K562 (cell line): Measurements from ENCODE around the gene ABLIM1. TPM values are rescaled to one million over a fixed set of nuclear protein-coding genes. Genes with fewer than 3 reads are reported as not detected.

Experiments used
- ATAC-seq: fragments of 200-7000 bp; cut with Tn5 transposase; 3 replicates; pipeline ENCODE4 v1.9.1; 2020; ENCODE audit warnings: moderate library complexity
- BruUV-seq: library from RNA; stranded (reverse); fragments of 400-500 nt; replicated peaks from 2 replicates; lab custom pipeline; 2021; lab: Mats Ljungman, UMichigan
- CTCF ChIA-PET: fragments of 300-600 bp; formaldehyde crosslinking; extraction: SDS; loops from one replicate; lab custom pipeline; 2021; ENCODE audit warnings: low intra/inter-chr PET ratio; lab: Yijun Ruan, JAX
- POLR2A ChIA-PET: fragments of 300-600, 350-650 bp; sonication (Branson Sonifier 250); formaldehyde crosslinking; extraction: SDS; loops from one replicate; lab custom pipeline; 2021; ENCODE audit warnings: antibody characterized with exemption, inconsistent platforms; lab: Yijun Ruan, JAX
- DNase-seq, 4 experiments: peaks; one replicate each; pipeline versions ENCODE4 v3.0.0 to v3.0.0-alpha.2; 2011 to 2018; ENCODE audit warnings: low spot score in 3 of 4, mixed read lengths in 3 of 4; ENCODE audit errors: extremely low read depth in 1 of 4
- FAIRE-seq: peaks from 2 replicates; lab custom pipeline; 2011; peaks lifted over from hg19 to GRCh38; lab: Jason Lieb, UNC
- H2AFZ ChIP-seq: 2 replicates; pipeline ENCODE4 v1.6.0; 2011; ENCODE audit warnings: low read depth, low read length, control low read depth, inconsistent platforms
- H3K27ac ChIP-seq: fragments of 200-600 bp; 3 replicates; pipeline ENCODE4 v1.8.0; 2011; ENCODE audit warnings: low read depth, mild to moderate bottlenecking, control low read depth, inconsistent platforms, low read length, moderate library complexity, mixed read lengths; ENCODE audit errors: extremely low read depth
- H3K27me3 ChIP-seq, 2 experiments: fragments of 300-600 bp in 1 of 2; 2 replicates in 1 of 2; 3 replicates in 1 of 2; pipeline versions ENCODE4 v1.6.0 to v1.8.0; 2011; ENCODE audit warnings: inconsistent platforms in 2 of 2, low read length in 2 of 2, mild to moderate bottlenecking in 1 of 2, mixed read lengths in 1 of 2, moderate library complexity in 1 of 2; ENCODE audit not compliant: control insufficient read depth in 2 of 2, insufficient read depth in 2 of 2
- H3K36me3 ChIP-seq: fragments of 300-600 bp; 3 replicates; pipeline ENCODE4 v1.8.0; 2011; ENCODE audit warnings: mild to moderate bottlenecking, low read length, inconsistent platforms; ENCODE audit not compliant: control insufficient read depth, insufficient read depth
- H3K4me1 ChIP-seq, 2 experiments: fragments of 200-600 bp in 1 of 2; replicated peaks in 1 of 2; 2 replicates in 1 of 2; 3 replicates in 1 of 2; pipeline versions ENCODE4 v1.5.1 to v1.8.0; 2011; ENCODE audit warnings: inconsistent platforms in 2 of 2, low read length in 2 of 2, mild to moderate bottlenecking in 1 of 2, mixed read lengths in 1 of 2, moderate library complexity in 1 of 2; ENCODE audit not compliant: control insufficient read depth in 2 of 2, insufficient read depth in 2 of 2
- H3K4me2 ChIP-seq: 2 replicates; pipeline ENCODE4 v1.6.1; 2011; ENCODE audit warnings: low read length, control low read depth, inconsistent platforms, mixed read lengths; ENCODE audit not compliant: insufficient read depth
- H3K4me3 ChIP-seq: fragments of 200-600 bp; sonication (generic), shearing (Covaris generic); 2 replicates; pipeline ENCODE4 v1.5.1; 2016; ENCODE audit warnings: control low read depth, inconsistent platforms
- H3K79me2 ChIP-seq: fragments of 200-600 bp; 3 replicates; pipeline ENCODE4 v1.8.0; 2011; ENCODE audit warnings: low read length, inconsistent platforms; ENCODE audit not compliant: control insufficient read depth, insufficient read depth
- H3K9ac ChIP-seq, 2 experiments: 2 replicates each; pipeline versions ENCODE4 v1.6.0 to v1.6.1; 2011; ENCODE audit warnings: low read depth in 2 of 2, low read length in 2 of 2, control low read depth in 1 of 2, inconsistent platforms in 1 of 2, mild to moderate bottlenecking in 1 of 2, mixed read lengths in 1 of 2; ENCODE audit not compliant: insufficient read depth in 1 of 2
- H3K9me1 ChIP-seq: one replicate; pipeline ENCODE4 v1.6.0; 2011; ENCODE audit warnings: inconsistent platforms, mild to moderate bottlenecking, low read length, moderate library complexity; ENCODE audit not compliant: control insufficient read depth, insufficient read depth
- H3K9me3 ChIP-seq: replicated peaks from 2 replicates; pipeline ENCODE4 v1.5.1; 2011; ENCODE audit warnings: low read depth, low read length, inconsistent platforms; ENCODE audit not compliant: control insufficient read depth, insufficient read depth
- H4K20me1 ChIP-seq: replicated peaks from 2 replicates; pipeline ENCODE4 v1.6.1; 2011; ENCODE audit warnings: low read length, inconsistent platforms, mixed read lengths; ENCODE audit not compliant: control insufficient read depth, insufficient read depth
- BRF1 ChIP-seq: IDR thresholded peaks from 3 replicates; pipeline ENCODE4 v1.6.1; 2011; ENCODE audit warnings: borderline replicate concordance, mild to moderate bottlenecking; ENCODE audit not compliant: insufficient read length; ENCODE audit errors: extremely low read depth
- CC2D1A ChIP-seq: fragments of 450-650 bp; IDR thresholded peaks from 2 replicates; pipeline ENCODE4 v1.6.1; 2017; ENCODE audit warnings: mild to moderate bottlenecking
- CEBPB ChIP-seq: fragments of 450-650 bp; IDR thresholded peaks from 2 replicates; pipeline ENCODE4 v1.6.1; 2016; ENCODE audit warnings: missing genetic modification characterization, missing compliant biosample characterization
- KAT2B ChIP-seq: IDR thresholded peaks from one replicate; pipeline ENCODE4 v1.6.1; 2012; ENCODE audit warnings: low read depth, mild to moderate bottlenecking, control low read depth, inconsistent platforms, low read length, moderate library complexity
- KAT8 ChIP-seq: fragments of 450-650 bp; IDR thresholded peaks from 2 replicates; pipeline ENCODE4 v1.6.1; 2016; ENCODE audit warnings: low read depth, mild to moderate bottlenecking
- MEF2D ChIP-seq: conservative IDR thresholded peaks from 2 replicates; pipeline ENCODE4 v1.6.1; 2016; ENCODE audit warnings: low read depth, missing genetic modification characterization, missing compliant biosample characterization
- NFXL1 ChIP-seq: fragments of 450-650 bp; formaldehyde crosslinking; IDR thresholded peaks from 2 replicates; pipeline ENCODE4 v1.4.0; 2021; ENCODE audit warnings: mild to moderate bottlenecking
- PCBP1 ChIP-seq: fragments of 200-400 bp; formaldehyde crosslinking; IDR thresholded peaks from 2 replicates; pipeline ENCODE4 v1.6.1; 2018; ENCODE audit warnings: mild to moderate bottlenecking, low read depth, low read length; ENCODE audit not compliant: poor library complexity, severe bottlenecking
- SMAD1 ChIP-seq: fragments of 150-350 bp; IDR thresholded peaks from 2 replicates; pipeline ENCODE4 v1.6.1; 2014; ENCODE audit warnings: low read length, low read depth; ENCODE audit not compliant: partially characterized antibody
- SMARCA4 ChIP-seq: fragments of 450-650 bp; IDR thresholded peaks from 2 replicates; pipeline ENCODE4 v1.6.1; 2016
- ZFP36 ChIP-seq: fragments of 150-350 bp; IDR thresholded peaks from 2 replicates; pipeline ENCODE4 v1.6.1; 2018; ENCODE audit warnings: low read length, low read depth; ENCODE audit not compliant: partially characterized antibody
- WGBS: fragments of 100-300 bp; shearing (Covaris generic); methylation state at CpG from one replicate; pipeline ENCODE4 v1.1.6; 2016; ENCODE audit warnings: low coverage, mixed read lengths; ENCODE audit not compliant: insufficient coverage; ENCODE audit errors: missing lambda C conversion rate; 5-methylcytosine and 5-hydroxymethylcytosine counted together
- in situ Hi-C: fragments of 300-500 bp; cut with MboI; formaldehyde crosslinking; loops from 4 replicates; pipeline ENCODE4 v1.15.0; 2018; ENCODE audit warnings: inconsistent platforms, mixed read lengths
- intact Hi-C: fragments of 100-400 bp; cut with micrococcal nuclease; formaldehyde crosslinking; loops from 2 replicates; pipeline ENCODE4 v1.14.2; 2022
- polyA plus RNA-seq, 8 experiments: library from polyadenylated mRNA; depleted of rRNA in 4 of 8; stranded (reverse) in 5 of 8; unstranded in 3 of 8; fragments of >200 nt; fragmentation: Nextera tagmentation in 2 of 8; fragmentation: Illumina TruSeq in 1 of 8; extraction: Ambion mirVana in 2 of 8; extraction: Trizol in 1 of 8; gene quantifications; 2 replicates each; pipeline versions ENCODE4 v1.2.1 to v1.2.3, GENCODE V29; 2011 to 2014; ENCODE audit warnings: inconsistent platforms in 1 of 8, missing spikeins in 1 of 8
- total RNA-seq, 7 experiments: library from RNA; depleted of rRNA in 6 of 7; stranded (reverse); fragments of >200 nt in 6 of 7; fragmentation: Illumina TruSeq in 2 of 7; extraction: Trizol in 2 of 7; gene quantifications; 2 replicates each; pipeline versions ENCODE4 v1.2.1 to v1.2.3, GENCODE V29; 2011 to 2021; ENCODE audit warnings: low replicate concordance in 1 of 7
- TF ChIP-seq, protein P1 (sequence below): fragments of 250-450 bp; sonication (Bioruptor Pico); IDR thresholded peaks from 2 replicates; pipeline ENCODE4 v1.8.0; 2021; ENCODE audit warnings: moderate library complexity, mild to moderate bottlenecking, inconsistent platforms

Gene ABLIM1
- total and polyA plus RNA-seq, 9 of the 15 experiments (the other 6 are each of a cell fraction or from before 2014, with no cell fraction given) = 0.07 to 0.49 (median 0.14) TPM; not detected in 6

DNA sequence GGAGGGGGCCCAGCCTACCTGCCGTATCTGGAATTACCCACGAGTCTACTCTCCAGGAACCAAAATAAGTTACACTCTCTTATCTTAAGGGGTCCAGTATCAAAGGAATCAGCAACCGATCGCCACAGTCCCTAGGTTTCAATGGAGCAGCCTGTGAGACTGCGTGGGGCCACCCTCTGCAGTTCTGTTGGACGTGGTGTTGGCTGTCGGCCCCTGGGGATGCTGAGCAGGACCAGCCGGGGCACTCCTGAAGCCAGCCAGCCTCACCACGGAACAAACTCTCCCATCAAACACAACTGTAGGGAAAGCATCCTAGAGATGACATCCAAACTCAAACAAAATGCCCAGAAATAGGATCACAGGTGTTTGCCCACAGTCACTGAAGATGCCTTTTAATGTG, 25.5 kb upstream of the ABLIM1 start (continued):
- TF ChIP-seq, protein P1, sequence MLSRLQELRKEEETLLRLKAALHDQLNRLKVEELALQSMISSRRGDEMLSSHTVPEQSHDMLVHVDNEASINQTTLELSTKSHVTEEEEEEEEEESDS (CRISPR knock-in tag) = no peak
- no peak for TF ChIP-seq BRF1

DNA sequence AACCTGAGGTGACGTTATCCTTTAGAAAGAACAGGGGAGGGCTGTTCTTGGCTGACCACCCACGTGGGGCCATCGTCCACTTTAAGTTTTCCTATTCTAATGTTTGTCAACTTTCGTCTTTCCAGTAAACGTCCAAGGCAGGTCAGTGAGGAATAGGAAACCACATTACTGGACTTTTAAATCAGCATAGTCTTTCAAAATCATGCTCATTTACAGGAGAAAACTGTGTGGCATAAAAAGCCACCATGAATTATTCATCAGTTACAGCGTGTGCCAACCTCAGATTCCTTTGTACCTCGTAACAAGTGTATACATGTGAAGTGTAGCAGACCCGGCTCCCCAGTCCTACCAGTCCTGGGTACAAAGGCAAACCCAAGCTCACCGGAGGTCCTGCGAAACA, 25.1 kb upstream of the ABLIM1 start:
- DNase-seq (no peak), ATAC-seq (no peak), FAIRE-seq (no peak)
- ChIA-PET CTCF (no interaction called here), POLR2A (no interaction called here)
- 2% methylated on average over 7 of the region's 10 CpGs for WGBS
- no peak overlapping the region for H3K9ac ChIP-seq
- H3K36me3 ChIP-seq = no peaks in the 10 kb centered on the region
- H3K4me3 ChIP-seq = no peak overlapping the region
- in situ Hi-C loops = no loop called here
- no peak overlapping the region for H3K4me2 ChIP-seq
- H3K79me2 ChIP-seq = no peaks in the 10 kb centered on the region
- H4K20me1 ChIP-seq = no peaks in the 10 kb centered on the region
- TF ChIP-seq ZFP36 = no peak
- TF ChIP-seq SMARCA4 = no peak
- TF ChIP-seq KAT8 = no peak
- no peak for TF ChIP-seq PCBP1
- no peak for TF ChIP-seq SMAD1
- no peak for TF ChIP-seq NFXL1 (CRISPR knock-in tag)
- no peak for TF ChIP-seq KAT2B
- no peak for TF ChIP-seq MEF2D (tag)
- no peak for TF ChIP-seq CC2D1A
- TF ChIP-seq CEBPB (tag) = no peak
- H3K9me3 ChIP-seq = no peaks in the 10 kb centered on the region
- H2AFZ ChIP-seq = no peak overlapping the region
- BruUV-seq = no TSS peak
- intact Hi-C loops = no loop called here
- no peaks in the 10 kb centered on the region for H3K4me1 ChIP-seq
- H3K9me1 ChIP-seq = no peaks in the 10 kb centered on the region
- no peak overlapping the region for H3K27ac ChIP-seq
- no peaks in the 10 kb centered on the region for H3K27me3 ChIP-seq
